NK-92 (cell line): Measurements from ENCODE around the gene FRMD5.

Experiments
- DNase-seq: peaks from one replicate; lab custom pipeline; 2025; ENCODE audit not compliant: unreplicated experiment; lab: John Stamatoyannopoulos, UW

FRMD5 gene

GRCh38 chr15:43901495-43901894 is 293.6 kb downstream of the FRMD5 start:
- DNase-seq: no peak

GRCh38 chr15:43900996-43901395 is 294.1 kb downstream of the FRMD5 start:
- no peak for DNase-seq

GRCh38 chr15:43899928-43900327 is 295.1 kb downstream of the FRMD5 start:
- no peak for DNase-seq

GRCh38 chr15:43898891-43899290 is 296.2 kb downstream of the FRMD5 start:
- DNase-seq: no peak

- no peak for DNase-seq
Observed at GRCh38 chr15:43896543-43896942, 298.5 kb downstream of the FRMD5 start.

GRCh38 chr15:43895586-43895985 is 299.5 kb downstream of the FRMD5 start:
- DNase-seq: no peak

- DNase-seq: no peak
Observed at GRCh38 chr15:43893956-43894355, 301.1 kb downstream of the FRMD5 start.

- DNase-seq: no peak
Observed at GRCh38 chr15:43889042-43889441, 306.0 kb downstream of the FRMD5 start.

GRCh38 chr15:43887901-43888300 is 307.2 kb downstream of the FRMD5 start:
- no peak for DNase-seq

GRCh38 chr15:43886558-43886957 is 308.5 kb downstream of the FRMD5 start:
- no peak for DNase-seq

GRCh38 chr15:43883571-43883970 is 311.5 kb downstream of the FRMD5 start:
- no peak for DNase-seq

GRCh38 chr15:43881944-43882343 is 313.1 kb downstream of the FRMD5 start:
- DNase-seq: no peak

- DNase-seq: no peak
Observed at GRCh38 chr15:43881245-43881644, 313.8 kb downstream of the FRMD5 start.

- no peak for DNase-seq
Observed at GRCh38 chr15:43880406-43881194, 314.5 kb downstream of the FRMD5 start.

- DNase-seq: no peak
Observed at GRCh38 chr15:43879386-43880355, 315.4 kb downstream of the FRMD5 start.

- DNase-seq: no peak
Observed at GRCh38 chr15:43878446-43878845, 316.6 kb downstream of the FRMD5 start.

GRCh38 chr15:43877371-43877770 is 317.7 kb downstream of the FRMD5 start:
- no peak for DNase-seq

- DNase-seq: no peak
Observed at GRCh38 chr15:43876872-43877271, 318.2 kb downstream of the FRMD5 start.

GRCh38 chr15:43873651-43874050 is 321.4 kb downstream of the FRMD5 start:
- DNase-seq: no peak

- no peak for DNase-seq
Observed at GRCh38 chr15:43872416-43873020, 322.6 kb downstream of the FRMD5 start.

- DNase-seq: no peak
Observed at GRCh38 chr15:43871835-43872234, 323.2 kb downstream of the FRMD5 start.

GRCh38 chr15:43868406-43868805 is 326.7 kb downstream of the FRMD5 start:
- no peak for DNase-seq
